ENCODE measurements around the gene ASTN2. TPM values are rescaled to one million over a fixed set of nuclear protein-coding genes. Genes with fewer than 3 reads are reported as not detected.

ASTN2 gene
- total RNA-seq, 1 experiment from 2014 or later: 25.2 TPM

DNA sequence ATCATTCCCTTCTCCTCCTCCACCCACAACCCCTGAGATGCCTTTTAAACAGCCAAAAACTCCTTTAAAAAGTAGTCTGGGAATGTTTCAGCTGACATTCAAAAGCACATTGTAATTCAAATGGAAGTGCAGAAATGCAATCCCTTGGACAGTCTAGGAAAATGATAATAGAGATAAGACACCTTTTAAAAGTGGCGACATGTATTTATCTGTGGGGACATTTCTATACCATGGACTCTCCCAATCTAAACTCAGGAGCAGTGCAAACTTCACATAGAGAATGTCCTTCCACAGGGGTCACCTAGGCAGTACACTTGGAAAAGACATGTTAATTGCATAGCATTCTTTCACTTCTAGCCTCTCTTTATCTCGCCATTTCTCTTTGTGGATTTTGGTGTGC lies 694.7 kb downstream of the ASTN2 start:
- no peak for DNase-seq (ENCODE audit: low spot score)
- in situ Hi-C loops (cut with HindIII; ENCODE audit: low sequenced_read_pairs): no loop called here

DNA sequence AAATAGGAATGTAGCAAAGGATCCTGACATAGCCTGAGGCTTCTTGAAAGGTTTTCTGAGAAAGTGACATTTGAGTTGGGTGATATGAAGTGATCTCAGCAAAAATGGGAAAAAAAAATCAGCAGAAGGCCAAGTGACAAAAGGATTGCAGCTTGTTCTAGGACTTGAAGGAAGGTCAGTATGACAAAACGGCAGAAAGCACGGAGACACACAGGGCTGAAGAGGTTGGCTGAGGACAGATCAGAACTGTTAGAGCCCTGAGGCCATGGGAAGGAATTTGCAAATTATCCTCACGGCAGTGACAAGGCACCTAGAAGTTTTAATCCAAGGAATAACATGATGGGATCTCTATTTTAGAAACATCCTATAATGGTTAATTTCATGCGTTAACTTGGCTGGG lies 696.7 kb downstream of the ASTN2 start:
- no peak for DNase-seq (ENCODE audit: low spot score)
- in situ Hi-C loops (cut with HindIII; ENCODE audit: low sequenced_read_pairs): no loop called here

- in situ Hi-C loops (cut with HindIII; ENCODE audit: low sequenced_read_pairs): no loop called here
- peak; percentile 41 for DNase-seq (ENCODE audit: low spot score)
Observed at GRCh38 chr9:116717150-116717549, 697.7 kb downstream of the ASTN2 start.

DNA sequence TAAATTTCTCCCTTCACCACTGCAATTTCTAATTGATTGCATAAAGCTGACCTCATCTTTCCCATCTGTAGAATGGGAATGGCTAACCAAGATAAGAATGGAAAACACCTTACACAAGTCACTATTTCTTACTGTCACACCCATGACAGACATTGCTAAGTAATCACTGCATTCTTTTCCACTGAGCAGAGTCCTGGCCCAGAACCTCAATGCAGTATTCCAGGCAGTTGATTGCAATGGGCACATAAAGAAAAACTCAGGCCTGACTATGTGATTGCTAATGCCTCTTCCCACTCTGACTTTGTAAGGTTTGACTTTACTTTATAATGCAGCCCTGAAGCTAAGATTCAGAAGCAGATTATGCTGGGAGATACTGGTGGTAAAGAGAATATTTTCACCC lies 698.4 kb downstream of the ASTN2 start:
- in situ Hi-C loops (cut with HindIII; ENCODE audit: low sequenced_read_pairs): no loop called here
- no peak for DNase-seq (ENCODE audit: low spot score)

- DNase-seq (ENCODE audit: low spot score): no peak
- in situ Hi-C loops (cut with HindIII; ENCODE audit: low sequenced_read_pairs): no loop called here
Observed at GRCh38 chr9:116715751-116716150, 699.1 kb downstream of the ASTN2 start.

- in situ Hi-C loops (cut with HindIII; ENCODE audit: low sequenced_read_pairs): no loop called here
- DNase-seq (ENCODE audit: low spot score): peak; percentile 70
Observed at GRCh38 chr9:116713271-116713670, 701.6 kb downstream of the ASTN2 start.

DNA sequence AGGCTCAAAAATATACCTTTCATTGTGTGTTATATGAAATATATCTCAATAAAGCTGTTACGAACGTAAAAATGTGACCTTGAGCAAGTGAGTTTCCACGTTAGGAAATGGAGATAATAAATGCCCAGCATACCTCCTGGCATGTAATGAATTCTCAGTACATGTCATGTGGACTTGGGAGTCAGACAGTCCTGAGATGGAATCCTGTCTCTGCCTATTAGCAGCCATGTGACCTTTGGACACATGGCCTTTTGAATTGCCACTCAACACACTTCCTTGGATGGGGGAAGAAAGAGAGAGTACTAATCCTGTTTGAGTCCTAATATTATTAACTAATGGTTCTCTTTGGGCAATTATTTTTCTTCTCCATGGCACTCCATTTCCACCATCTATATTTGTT lies 702.1 kb downstream of the ASTN2 start:
- no peak for DNase-seq (ENCODE audit: low spot score)
- in situ Hi-C loops (cut with HindIII; ENCODE audit: low sequenced_read_pairs): no loop called here

- in situ Hi-C loops (cut with HindIII; ENCODE audit: low sequenced_read_pairs): no loop called here
- DNase-seq (ENCODE audit: low spot score): peak; percentile 76
Observed at GRCh38 chr9:116706310-116707290, 708.3 kb downstream of the ASTN2 start.

DNA sequence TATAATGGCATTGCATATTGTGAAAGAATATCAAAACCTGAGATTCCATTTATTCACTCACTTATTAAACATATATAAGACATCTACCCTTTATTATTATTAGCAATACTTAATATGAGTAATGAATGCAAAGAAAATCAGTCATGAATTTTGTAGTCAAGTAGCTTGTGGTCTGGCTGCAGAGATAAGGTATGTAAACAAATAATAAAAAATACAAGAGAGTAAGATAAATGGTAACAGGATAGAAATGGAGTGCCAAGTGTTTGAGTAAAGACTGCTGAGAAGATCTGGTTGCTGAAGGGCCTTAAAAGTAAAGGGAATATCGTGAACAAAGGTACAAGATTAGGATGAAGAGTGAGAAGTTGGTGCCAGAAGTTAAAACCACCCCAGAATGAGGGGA lies 709.3 kb downstream of the ASTN2 start:
- in situ Hi-C loops (cut with HindIII; ENCODE audit: low sequenced_read_pairs): no loop called here
- no peak for DNase-seq (ENCODE audit: low spot score)

GRCh38 chr9:116704470-116704869 lies 710.4 kb downstream of the ASTN2 start:
- DNase-seq (ENCODE audit: low spot score): no peak
- in situ Hi-C loops (cut with HindIII; ENCODE audit: low sequenced_read_pairs): no loop called here

GRCh38 chr9:116703634-116704033 lies 711.2 kb downstream of the ASTN2 start:
- DNase-seq (ENCODE audit: low spot score): no peak
- in situ Hi-C loops (cut with HindIII; ENCODE audit: low sequenced_read_pairs): no loop called here

DNA sequence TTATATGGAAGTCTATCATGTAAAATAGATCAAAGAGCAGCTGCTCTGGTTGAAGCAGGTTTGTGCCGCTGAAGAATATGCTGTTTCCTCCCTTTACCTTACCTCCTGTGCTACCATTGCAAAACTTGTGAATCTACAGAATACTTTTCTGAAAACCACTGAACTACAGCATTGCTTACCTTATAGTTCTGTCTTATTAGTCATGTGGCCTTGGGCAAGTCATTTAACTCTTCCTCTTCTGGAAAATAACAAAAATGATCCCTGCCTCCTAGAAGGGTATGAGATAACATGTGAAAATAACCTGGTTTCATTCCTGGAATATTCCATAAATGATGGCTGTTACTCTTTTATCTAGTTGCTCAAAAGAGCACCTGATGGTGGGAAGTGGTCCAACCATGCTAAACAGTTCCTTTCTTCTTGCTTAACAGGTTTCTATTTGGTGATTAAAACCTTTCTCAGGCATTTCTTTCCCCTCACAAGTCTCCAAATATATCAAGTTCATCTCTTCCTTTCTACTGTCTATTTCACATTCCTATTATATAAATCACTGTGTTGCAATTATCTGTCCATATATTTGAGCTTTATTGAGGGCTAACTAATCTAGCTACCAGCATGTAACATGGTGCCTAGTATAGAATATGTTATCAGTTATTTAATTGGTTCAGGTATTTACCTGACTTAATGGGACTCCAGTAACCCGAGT lies 712.8 kb downstream of the ASTN2 start:
- DNase-seq (ENCODE audit: low spot score): no peak
- in situ Hi-C loops (cut with HindIII; ENCODE audit: low sequenced_read_pairs): no loop called here

GRCh38 chr9:116700882-116701865 lies 713.7 kb downstream of the ASTN2 start:
- DNase-seq (ENCODE audit: low spot score): peak; percentile 56
- in situ Hi-C loops (cut with HindIII; ENCODE audit: low sequenced_read_pairs): no loop called here

DNA sequence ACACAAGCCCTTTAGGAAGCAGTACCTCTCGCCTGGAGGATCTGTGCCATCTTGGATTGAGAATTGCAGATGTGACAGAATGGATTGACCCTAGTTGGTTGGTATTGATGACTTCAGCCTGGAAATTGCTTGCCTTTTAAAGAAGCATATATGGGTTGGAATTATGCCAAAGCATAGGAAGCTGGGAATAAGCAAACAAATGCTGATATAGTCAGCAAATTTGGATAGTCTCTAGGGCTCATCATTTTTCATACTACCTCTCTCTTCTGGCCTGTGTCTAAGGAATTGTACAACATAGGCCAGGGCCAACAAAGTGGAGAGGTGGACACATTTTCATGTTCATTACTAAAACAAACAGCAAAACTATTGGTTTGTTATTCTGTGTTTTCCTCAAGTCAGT lies 714.6 kb downstream of the ASTN2 start:
- no peak for DNase-seq (ENCODE audit: low spot score)
- in situ Hi-C loops (cut with HindIII; ENCODE audit: low sequenced_read_pairs): no loop called here

DNA sequence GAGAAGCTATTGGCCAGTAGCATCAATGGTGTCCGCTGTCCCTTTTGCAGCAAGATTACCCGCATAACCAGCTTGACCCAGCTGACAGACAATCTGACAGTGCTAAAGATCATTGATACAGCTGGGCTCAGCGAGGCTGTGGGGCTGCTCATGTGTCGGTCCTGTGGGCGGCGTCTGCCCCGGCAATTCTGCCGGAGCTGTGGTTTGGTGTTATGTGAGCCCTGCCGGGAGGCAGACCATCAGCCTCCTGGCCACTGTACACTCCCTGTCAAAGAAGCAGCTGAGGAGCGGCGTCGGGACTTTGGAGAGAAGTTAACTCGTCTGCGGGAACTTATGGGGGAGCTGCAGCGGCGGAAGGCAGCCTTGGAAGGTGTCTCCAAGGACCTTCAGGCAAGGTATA lies 717.0 kb downstream of the ASTN2 start:
- no peak for DNase-seq (ENCODE audit: low spot score)
- in situ Hi-C loops (cut with HindIII; ENCODE audit: low sequenced_read_pairs): no loop called here

GRCh38 chr9:116697362-116697761 lies 717.5 kb downstream of the ASTN2 start:
- in situ Hi-C loops (cut with HindIII; ENCODE audit: low sequenced_read_pairs): no loop called here
- DNase-seq (ENCODE audit: low spot score): no peak

DNA sequence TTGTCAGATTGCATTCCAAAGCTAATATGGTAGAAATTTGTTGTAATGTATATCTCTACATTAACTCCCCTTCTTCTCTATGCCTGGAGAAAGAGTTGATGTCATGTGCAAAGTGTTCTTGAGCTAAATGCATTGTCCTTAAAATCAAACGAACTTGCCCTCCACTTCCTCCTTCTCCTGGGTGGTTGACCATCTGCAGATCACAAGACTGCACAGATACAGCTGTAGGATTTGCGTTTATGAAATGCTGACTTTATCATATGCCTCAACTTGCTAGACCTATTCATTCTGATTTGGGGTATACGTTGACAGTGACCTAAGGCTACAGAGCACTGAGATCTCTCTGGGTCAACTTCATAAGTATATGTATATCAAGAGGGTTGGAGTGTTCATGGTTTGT lies 719.4 kb downstream of the ASTN2 start:
- no peak for DNase-seq (ENCODE audit: low spot score)
- in situ Hi-C loops (cut with HindIII; ENCODE audit: low sequenced_read_pairs): no loop called here

GRCh38 chr9:116694785-116695291 lies 720.0 kb downstream of the ASTN2 start:
- no peak for DNase-seq (ENCODE audit: low spot score)
- in situ Hi-C loops (cut with HindIII; ENCODE audit: low sequenced_read_pairs): no loop called here

DNA sequence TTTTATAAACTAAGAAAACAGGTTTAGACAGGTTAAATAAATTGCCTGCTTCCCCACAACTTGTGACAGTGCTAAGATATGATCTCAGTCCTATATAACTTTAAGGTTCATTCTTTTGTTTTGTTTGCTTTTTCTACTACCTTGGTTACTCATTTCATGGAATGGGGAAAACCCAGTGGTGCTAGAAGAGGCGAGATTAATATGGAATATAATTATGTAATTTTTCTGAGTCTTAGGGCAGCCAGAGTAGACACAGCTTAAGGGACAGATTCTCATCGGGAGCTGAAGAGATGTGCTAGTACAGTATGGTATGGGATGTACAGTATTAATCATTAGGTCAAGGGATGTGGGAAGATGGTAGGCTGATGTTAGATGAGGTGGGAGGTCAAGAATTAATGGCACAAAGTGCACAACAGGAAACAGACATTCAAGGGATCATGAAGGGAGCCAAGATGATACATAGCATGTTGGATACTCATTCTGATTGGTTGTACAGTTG lies 721.6 kb downstream of the ASTN2 start:
- in situ Hi-C loops (cut with HindIII; ENCODE audit: low sequenced_read_pairs): no loop called here
- no peak for DNase-seq (ENCODE audit: low spot score)
